Stimulated activated CD8-positive, alpha-beta memory T cell treated with anti-CD3 and anti-CD28 coated beads, Interleukin-12 subunit alpha, Interleukin-12 subunit beta, amount 100 ng/mL, for 24 hours (primary cell): ENCODE data around the gene HCN3.

Experiments used
- DNase-seq: peaks from one replicate; pipeline ENCODE4 v3.0.0-alpha.2; 2020; ENCODE audit errors: extremely low read depth

HCN3 gene

GRCh38 chr1:155334962-155335361, 57.7 kb downstream of the HCN3 start:
- DNase-seq, result no peak
